Natural killer cell (primary cell): ENCODE measurements around the gene NAXE. TPM values are rescaled to one million over a fixed set of nuclear protein-coding genes. Genes with fewer than 3 reads are reported as not detected.
A peak's percentile ranks its signal among the peaks of the same experiment; 100 is the strongest.

Experiments
- ATAC-seq, 3 donors: fragments of 150-1000 bp in 2 of 3; fragments of 200-7000 bp in 1 of 3; cut with Tn5 transposase; 1 replicate in 1 of 3; 2 replicates in 2 of 3; pipeline ENCODE4 v1.10.0; 2021; ENCODE audit warnings: mild to moderate bottlenecking in 2 of 3, moderate library complexity in 2 of 3
- DNase-seq, 2 donors: peaks; one replicate each; pipeline versions ENCODE4 v3.0.0 to v3.0.0-alpha.2; 2013 to 2021; ENCODE audit warnings: mixed read lengths in 1 of 2
- H3K27ac ChIP-seq: one replicate; pipeline ENCODE4 v1.5.1; 2013; ENCODE audit warnings: mild to moderate bottlenecking, low read length
- H3K27me3 ChIP-seq: one replicate; pipeline ENCODE4 v1.6.1; 2013; ENCODE audit warnings: low read length; ENCODE audit not compliant: control insufficient read depth, insufficient read depth
- H3K36me3 ChIP-seq: one replicate; pipeline ENCODE4 v1.6.1; 2013; ENCODE audit warnings: low read length; ENCODE audit not compliant: control insufficient read depth, insufficient read depth
- H3K4me1 ChIP-seq: one replicate; pipeline ENCODE4 v1.6.1; 2013; ENCODE audit warnings: low read length; ENCODE audit not compliant: control insufficient read depth, insufficient read depth
- H3K4me3 ChIP-seq: one replicate; pipeline ENCODE4 v1.5.1; 2013; ENCODE audit warnings: low read length
- H3K9me3 ChIP-seq: one replicate; pipeline ENCODE4 v1.6.1; 2013; ENCODE audit warnings: low read length; ENCODE audit not compliant: control insufficient read depth, insufficient read depth
- H3K27ac Mint-ChIP-seq, 2 donors: one replicate each; pipeline ENCODE4 v1.8.0; 2022; ENCODE audit warnings: mild to moderate bottlenecking in 2 of 2, mixed read lengths in 2 of 2, moderate library complexity in 1 of 2
- H3K27me3 Mint-ChIP-seq, 2 donors: one replicate each; pipeline ENCODE4 v1.8.0; 2022; ENCODE audit warnings: low read depth in 2 of 2, mixed read lengths in 2 of 2
- H3K36me3 Mint-ChIP-seq: one replicate; pipeline ENCODE4 v1.8.0; 2022; ENCODE audit warnings: mixed read lengths
- H3K4me1 Mint-ChIP-seq, 2 donors: one replicate each; pipeline ENCODE4 v1.8.0; 2022; ENCODE audit warnings: mixed read lengths in 2 of 2
- H3K4me3 Mint-ChIP-seq: one replicate; pipeline ENCODE4 v1.8.0; 2022; ENCODE audit warnings: mild to moderate bottlenecking, moderate library complexity, mixed read lengths
- H3K9me3 Mint-ChIP-seq, 2 donors: one replicate each; pipeline ENCODE4 v1.8.0; 2022; ENCODE audit warnings: mixed read lengths in 2 of 2
- WGBS: methylation state at CpG from one replicate; pipeline ENCODE4 v1.1.7; 2013; ENCODE audit warnings: missing lambda C conversion rate; ENCODE audit not compliant: insufficient coverage; 5-methylcytosine and 5-hydroxymethylcytosine counted together
- intact Hi-C: fragments of 100-400 bp; cut with micrococcal nuclease; formaldehyde crosslinking; loops from one replicate; pipeline ENCODE4 v1.14.2; 2022
- total RNA-seq, 4 donors: library from RNA; stranded (reverse); fragments of 120-200 nt in 1 of 4; gene quantifications; one replicate each; pipeline versions ENCODE4 v1.2.3 to v1.2.4, GENCODE V29; 2013 to 2022
- TF ChIP-seq, protein P1 (sequence below): fragments of 200-600 bp; IDR thresholded peaks from one replicate; pipeline ENCODE4 v1.8.0; 2022; ENCODE audit warnings: antibody characterized with exemption

The NAXE gene
- total RNA-seq, 3 donors from 2014 or later (not counting 1 experiment from before 2014, with no cell fraction given) = 32.6 to 52.5 (median 36.6) TPM

DNA sequence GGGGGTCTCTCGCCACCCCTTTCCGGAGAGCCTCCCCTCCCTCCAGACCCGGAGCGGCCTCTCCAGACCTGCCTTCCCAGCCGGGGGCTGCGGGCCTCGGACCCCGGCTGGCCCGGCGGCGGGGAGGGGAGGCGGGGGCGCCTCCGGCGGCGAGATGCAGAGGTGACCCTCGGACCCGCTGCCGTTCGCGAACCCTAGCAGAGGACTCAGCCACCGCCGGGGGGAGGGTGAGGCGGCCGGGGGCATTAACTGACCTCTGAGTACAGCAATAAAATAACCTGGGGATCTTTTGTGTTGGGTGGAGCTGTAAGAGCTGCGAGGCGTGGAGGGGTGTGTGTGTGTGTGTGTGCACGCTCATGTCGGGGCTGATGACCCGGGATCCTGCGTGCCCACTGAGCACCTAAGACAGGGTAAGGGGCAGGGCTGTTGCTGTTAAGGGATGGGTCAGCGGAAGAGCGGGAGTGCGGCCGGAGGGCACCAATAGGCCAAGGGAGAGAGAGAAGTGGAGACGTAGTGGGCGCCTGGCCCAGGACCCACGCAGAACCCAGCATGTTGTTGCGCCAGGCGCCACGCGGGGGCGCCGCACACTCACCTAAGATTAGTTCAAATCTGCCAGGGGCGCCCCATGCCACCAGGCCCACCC is 34.0 kb downstream of the NAXE start:
- no peak overlapping the region for H3K27ac Mint-ChIP-seq
- H3K27me3 Mint-ChIP-seq = peaks cover 51 to 55% of the 10 kb centered on the region in 2 donors
- TF ChIP-seq, protein P1, sequence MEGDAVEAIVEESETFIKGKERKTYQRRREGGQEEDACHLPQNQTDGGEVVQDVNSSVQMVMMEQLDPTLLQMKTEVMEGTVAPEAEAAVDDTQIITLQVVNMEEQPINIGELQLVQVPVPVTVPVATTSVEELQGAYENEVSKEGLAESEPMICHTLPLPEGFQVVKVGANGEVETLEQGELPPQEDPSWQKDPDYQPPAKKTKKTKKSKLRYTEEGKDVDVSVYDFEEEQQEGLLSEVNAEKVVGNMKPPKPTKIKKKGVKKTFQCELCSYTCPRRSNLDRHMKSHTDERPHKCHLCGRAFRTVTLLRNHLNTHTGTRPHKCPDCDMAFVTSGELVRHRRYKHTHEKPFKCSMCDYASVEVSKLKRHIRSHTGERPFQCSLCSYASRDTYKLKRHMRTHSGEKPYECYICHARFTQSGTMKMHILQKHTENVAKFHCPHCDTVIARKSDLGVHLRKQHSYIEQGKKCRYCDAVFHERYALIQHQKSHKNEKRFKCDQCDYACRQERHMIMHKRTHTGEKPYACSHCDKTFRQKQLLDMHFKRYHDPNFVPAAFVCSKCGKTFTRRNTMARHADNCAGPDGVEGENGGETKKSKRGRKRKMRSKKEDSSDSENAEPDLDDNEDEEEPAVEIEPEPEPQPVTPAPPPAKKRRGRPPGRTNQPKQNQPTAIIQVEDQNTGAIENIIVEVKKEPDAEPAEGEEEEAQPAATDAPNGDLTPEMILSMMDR = peak; percentile 91
- Histone ChIP-seq H3K36me3 (no peaks in the 10 kb centered on the region), H3K27ac (no peak overlapping the region), H3K9me3 (no peaks in the 10 kb centered on the region), H3K4me1 (peaks cover 23% of the 10 kb centered on the region), H3K27me3 (peaks cover 30% of the 10 kb centered on the region), H3K4me3 (no peak overlapping the region)
- H3K36me3 Mint-ChIP-seq = no peaks in the 10 kb centered on the region
- peak; percentile 73 to 78 (median 77) for ATAC-seq
- H3K4me3 Mint-ChIP-seq = peak overlapping the region; percentile 83
- H3K9me3 Mint-ChIP-seq = no peaks in the 10 kb centered on the region
- WGBS = 3% methylated on average over 45 of the region's 45 CpGs
- peaks cover 7 to 8% of the 10 kb centered on the region in 2 donors for H3K4me1 Mint-ChIP-seq
- DNase-seq = peak; percentile 67 to 85
- intact Hi-C loops = loop anchor here (1.0 to 5.0 kb wide), 3 partner anchors 31 to 100 kb away; partner anchors contain the start of gene NES

DNA sequence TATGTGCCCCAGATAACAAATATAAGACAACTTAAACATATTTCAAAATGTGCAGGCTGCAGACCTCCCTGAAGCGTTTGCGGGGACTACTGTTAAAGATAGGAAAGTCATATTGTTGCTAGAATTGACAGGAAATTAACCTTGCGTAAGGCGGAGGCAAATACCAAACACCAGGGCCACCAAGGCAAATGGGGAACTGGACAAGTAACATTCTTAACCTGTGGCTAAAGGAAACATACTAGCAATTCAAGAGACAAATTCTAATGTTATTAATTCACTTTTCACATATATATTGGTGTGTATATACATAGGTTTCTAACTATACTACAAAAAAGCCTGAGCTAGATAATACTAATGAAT is 34.5 kb downstream of the NAXE start:
- no peaks in the 10 kb centered on the region for H3K36me3 Mint-ChIP-seq
- peaks cover 7 to 8% of the 10 kb centered on the region in 2 donors for H3K4me1 Mint-ChIP-seq
- peaks cover 51 to 55% of the 10 kb centered on the region in 2 donors for H3K27me3 Mint-ChIP-seq
- WGBS = 52% methylated on average over 4 of the region's 4 CpGs
- H3K27ac ChIP-seq = no peak overlapping the region
- H3K9me3 ChIP-seq = no peaks in the 10 kb centered on the region
- no peak overlapping the region for H3K4me3 ChIP-seq
- peak overlapping the region; percentile 83 for H3K4me3 Mint-ChIP-seq
- intact Hi-C loops = loop anchor here (1.0 to 5.0 kb wide), 3 partner anchors 31 to 99 kb away; partner anchors contain the start of gene NES
- H3K27me3 ChIP-seq = peaks cover 30% of the 10 kb centered on the region
- H3K36me3 ChIP-seq = no peaks in the 10 kb centered on the region
- peaks cover 23% of the 10 kb centered on the region for H3K4me1 ChIP-seq
- DNase-seq = no peak
- ATAC-seq = no peak
- no peaks in the 10 kb centered on the region for H3K9me3 Mint-ChIP-seq
- no peak overlapping the region for H3K27ac Mint-ChIP-seq
- TF ChIP-seq, protein P1 = peak; percentile 67

DNA sequence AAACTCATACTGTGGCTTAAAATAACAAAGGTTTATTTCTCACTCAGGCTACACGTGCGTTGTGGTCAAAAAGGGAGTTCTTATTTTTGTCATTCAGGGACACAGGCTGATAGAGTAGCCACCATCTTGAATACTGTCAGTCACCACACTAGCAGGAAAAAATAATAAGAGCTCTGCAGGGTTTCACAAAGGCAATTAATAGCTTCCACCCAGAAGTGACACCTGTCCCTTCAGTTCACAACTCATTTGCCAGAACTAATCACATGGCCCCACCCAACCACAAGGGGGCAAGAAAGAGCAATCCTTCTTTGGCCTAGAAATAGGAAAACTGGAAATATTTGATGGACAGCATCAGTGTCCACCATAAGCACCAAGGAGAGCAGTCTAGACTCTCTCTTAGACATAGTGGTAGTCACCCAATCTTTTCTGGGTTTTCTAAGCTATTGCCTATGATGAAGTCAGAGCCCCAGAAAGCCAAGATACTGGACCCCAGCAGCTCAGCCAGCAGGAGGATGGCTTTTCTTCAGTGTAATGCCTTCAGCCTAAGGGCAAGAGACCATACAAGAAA is 35.8 kb downstream of the NAXE start:
- no peaks in the 10 kb centered on the region for H3K36me3 Mint-ChIP-seq
- H3K9me3 Mint-ChIP-seq = no peaks in the 10 kb centered on the region
- DNase-seq (peak in 1 of 2 donors; percentile 69), ATAC-seq (peak in 1 of 3 donors; percentile 36)
- peaks cover 52 to 56% of the 10 kb centered on the region in 2 donors for H3K27me3 Mint-ChIP-seq
- H3K27ac Mint-ChIP-seq = no peak overlapping the region
- no peaks in the 10 kb centered on the region for H3K9me3 ChIP-seq
- WGBS = 88% methylated on average over 2 of the region's 2 CpGs
- H3K4me1 ChIP-seq = peaks cover 23% of the 10 kb centered on the region
- no peak overlapping the region for H3K4me3 ChIP-seq
- no peak overlapping the region for H3K4me3 Mint-ChIP-seq
- no peaks in the 10 kb centered on the region for H3K36me3 ChIP-seq
- intact Hi-C loops = loop anchor here (2.0 to 5.0 kb wide), 2 partner anchors 29 to 50 kb away; partner anchors contain the start of gene NES
- H3K4me1 Mint-ChIP-seq = peaks cover 7 to 8% of the 10 kb centered on the region in 2 donors
- TF ChIP-seq, protein P1 = peak; percentile 30
- H3K27me3 ChIP-seq = peaks cover 30% of the 10 kb centered on the region
- no peak overlapping the region for H3K27ac ChIP-seq
